ENCODE results near the gene ATP10A.
"Not testable (repeated sequence)": the region's sequence is repeated elsewhere in the genome, so short reads cannot be mapped to it uniquely, and the experiment has no call there.

Gene ATP10A

DNA sequence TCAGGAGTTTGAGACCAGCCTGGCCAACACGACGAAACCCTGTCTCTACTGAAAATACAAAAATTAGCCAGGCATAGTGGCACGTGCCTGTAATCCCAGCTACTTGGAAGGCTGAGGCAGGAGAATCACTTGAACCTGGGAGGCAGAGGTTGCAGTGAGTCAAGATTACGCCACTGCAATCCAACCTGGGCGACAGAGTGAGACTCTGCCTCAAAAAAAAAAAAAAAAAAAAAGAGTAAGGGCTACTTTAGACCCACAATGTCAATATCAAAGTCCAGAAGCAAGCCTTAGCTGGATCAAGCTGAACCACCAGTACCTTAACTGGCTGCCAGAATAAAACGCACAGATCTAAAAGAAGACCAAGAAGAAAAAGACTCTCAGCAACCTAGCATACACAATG is 17.8 kb upstream of the ATP10A start:
- not testable (repeated sequence) for H3K27me3 ChIP-seq (ENCODE audit: control insufficient read depth, insufficient read depth, low read length); H3K36me3 ChIP-seq (ENCODE audit: control insufficient read depth, insufficient read depth, low read length); H3K9me3 ChIP-seq (ENCODE audit: control insufficient read depth, low read length); H3K4me1 ChIP-seq (ENCODE audit: control insufficient read depth, insufficient read depth, low read length); H3K4me3 ChIP-seq (ENCODE audit: low read length); H3K9ac ChIP-seq (ENCODE audit: low read length)

DNA sequence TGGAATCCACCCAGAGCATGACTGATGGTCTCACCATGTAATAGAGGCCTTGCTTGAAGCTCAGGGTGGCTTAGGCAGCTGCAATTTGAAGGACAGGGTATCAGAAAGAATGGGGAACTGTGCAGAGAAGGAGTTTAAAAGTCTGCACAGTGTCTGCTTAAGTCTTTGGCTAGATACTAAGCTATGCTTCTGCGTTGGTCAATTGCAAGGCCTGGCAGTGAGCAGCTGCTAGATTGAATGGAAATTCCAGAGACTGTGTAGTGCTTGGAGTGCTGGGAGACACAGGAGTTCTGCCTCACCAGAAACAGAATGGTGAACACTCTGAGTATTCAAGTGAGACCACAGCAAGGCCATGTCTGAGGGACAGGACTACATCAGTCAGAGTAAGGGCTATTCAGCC is 17.3 kb upstream of the ATP10A start:
- no peaks in the 10 kb centered on the region for H3K9me3 ChIP-seq (ENCODE audit: control insufficient read depth, low read length)
- H3K4me1 ChIP-seq (ENCODE audit: control insufficient read depth, insufficient read depth, low read length) = peaks cover 8% of the 10 kb centered on the region
- no peak overlapping the region for H3K4me3 ChIP-seq (ENCODE audit: low read length)
- no peak overlapping the region for H3K9ac ChIP-seq (ENCODE audit: low read length)
- no peaks in the 10 kb centered on the region for H3K27me3 ChIP-seq (ENCODE audit: control insufficient read depth, insufficient read depth, low read length)
- H3K36me3 ChIP-seq (ENCODE audit: control insufficient read depth, insufficient read depth, low read length) = no peaks in the 10 kb centered on the region

DNA sequence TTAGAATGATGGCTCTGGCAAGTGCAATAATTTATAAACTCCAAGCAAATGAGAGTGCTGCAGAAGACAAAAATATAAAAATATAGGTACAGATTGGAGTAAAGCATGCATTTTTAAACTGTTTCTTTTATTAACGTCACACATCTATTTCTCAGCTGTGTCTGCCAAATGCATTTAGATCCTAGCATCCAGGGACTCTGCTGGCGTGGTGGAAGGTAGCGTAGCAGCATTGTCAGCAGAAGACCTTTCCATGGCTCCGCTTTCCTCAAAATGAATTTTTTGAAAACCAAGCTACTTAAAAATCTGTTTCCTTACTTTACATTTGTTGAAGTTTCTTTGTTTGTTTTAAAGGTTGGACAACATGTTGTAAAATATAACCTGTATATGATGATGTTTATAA is 16.3 kb upstream of the ATP10A start:
- Histone ChIP-seq H3K4me1 (ENCODE audit: control insufficient read depth, insufficient read depth, low read length) (peaks cover 8% of the 10 kb centered on the region), H3K4me3 (ENCODE audit: low read length) (no peak overlapping the region), H3K9me3 (ENCODE audit: control insufficient read depth, low read length) (no peaks in the 10 kb centered on the region), H3K27me3 (ENCODE audit: control insufficient read depth, insufficient read depth, low read length) (no peaks in the 10 kb centered on the region), H3K36me3 (ENCODE audit: control insufficient read depth, insufficient read depth, low read length) (no peaks in the 10 kb centered on the region), H3K9ac (ENCODE audit: low read length) (no peak overlapping the region)

DNA sequence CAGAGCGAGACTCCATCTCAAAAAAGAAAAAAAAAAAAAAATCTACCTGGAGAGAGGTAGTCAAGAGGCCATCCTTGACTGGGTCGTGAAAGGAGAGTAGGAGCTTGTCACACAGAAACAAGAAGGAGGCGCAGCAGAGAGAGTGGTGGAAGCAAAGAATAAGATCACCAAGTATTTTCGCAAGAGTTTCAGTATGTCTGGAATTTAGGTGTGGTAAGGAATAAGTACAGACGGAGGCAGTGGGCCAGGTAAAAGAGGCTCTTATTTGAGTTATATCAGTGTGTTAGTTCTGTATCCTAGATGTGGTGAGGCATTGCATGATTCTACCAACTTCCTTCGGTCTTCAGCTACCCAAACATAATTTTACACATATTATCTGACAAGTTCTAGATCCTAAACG is 14.6 kb upstream of the ATP10A start:
- no peaks in the 10 kb centered on the region for H3K27me3 ChIP-seq (ENCODE audit: control insufficient read depth, insufficient read depth, low read length)

DNA sequence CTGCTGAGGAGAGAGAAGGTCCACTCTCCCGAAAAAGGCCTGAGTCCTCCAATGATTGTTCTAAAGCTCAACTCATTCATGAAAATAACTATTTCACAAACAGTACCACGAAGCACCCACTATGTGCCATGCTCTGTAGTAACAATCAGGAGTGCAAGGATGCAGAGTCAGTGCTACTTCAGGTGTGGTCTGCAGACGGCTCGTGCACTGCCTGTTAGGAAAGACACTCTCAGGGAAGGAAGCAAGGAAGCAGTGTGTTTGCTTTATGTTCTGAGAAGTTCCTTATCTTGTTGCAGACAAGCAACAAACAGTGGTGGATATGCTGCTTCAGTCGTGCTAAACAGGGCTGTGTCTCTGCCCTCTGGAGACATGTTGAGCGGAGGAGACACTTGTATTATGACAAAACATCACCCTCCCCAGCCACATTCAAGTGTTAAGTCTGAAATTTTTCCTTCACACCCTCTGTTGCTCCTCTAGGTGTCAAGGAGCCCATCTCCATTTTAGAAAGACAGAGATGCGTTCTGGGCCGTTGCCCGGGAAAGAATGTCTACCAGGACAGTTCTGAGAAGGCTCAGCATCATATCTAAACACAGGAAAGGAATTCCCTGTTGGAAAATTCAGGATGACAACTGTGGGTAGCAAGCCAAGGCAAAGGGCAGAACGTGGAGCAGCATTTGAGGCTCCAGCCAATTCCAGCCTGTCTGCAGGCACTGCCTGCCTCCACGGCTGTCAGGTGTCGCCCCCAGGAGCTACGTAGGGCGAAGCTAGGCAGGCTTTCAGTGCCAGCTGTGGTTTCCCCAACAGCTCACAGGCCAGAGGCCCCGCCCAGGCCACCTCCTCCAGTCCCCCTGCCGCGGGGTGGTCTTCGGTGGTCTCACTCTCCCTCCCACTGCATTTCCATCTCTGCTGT is 13.4 kb upstream of the ATP10A start:
- Histone ChIP-seq H3K9ac (ENCODE audit: low read length) (no peak overlapping the region), H3K4me1 (ENCODE audit: control insufficient read depth, insufficient read depth, low read length) (no peaks in the 10 kb centered on the region), H3K4me3 (ENCODE audit: low read length) (no peak overlapping the region), H3K27me3 (ENCODE audit: control insufficient read depth, insufficient read depth, low read length) (no peaks in the 10 kb centered on the region), H3K9me3 (ENCODE audit: control insufficient read depth, low read length) (no peaks in the 10 kb centered on the region), H3K36me3 (ENCODE audit: control insufficient read depth, insufficient read depth, low read length) (no peaks in the 10 kb centered on the region)

More for the DNA sequence above, 14.6 kb upstream of the ATP10A start:
- H3K9me3 ChIP-seq (ENCODE audit: control insufficient read depth, low read length) = no peaks in the 10 kb centered on the region
- no peaks in the 10 kb centered on the region for H3K36me3 ChIP-seq (ENCODE audit: control insufficient read depth, insufficient read depth, low read length)
- H3K9ac ChIP-seq (ENCODE audit: low read length) = no peak overlapping the region
- H3K4me3 ChIP-seq (ENCODE audit: low read length) = no peak overlapping the region
- H3K4me1 ChIP-seq (ENCODE audit: control insufficient read depth, insufficient read depth, low read length) = no peaks in the 10 kb centered on the region

DNA sequence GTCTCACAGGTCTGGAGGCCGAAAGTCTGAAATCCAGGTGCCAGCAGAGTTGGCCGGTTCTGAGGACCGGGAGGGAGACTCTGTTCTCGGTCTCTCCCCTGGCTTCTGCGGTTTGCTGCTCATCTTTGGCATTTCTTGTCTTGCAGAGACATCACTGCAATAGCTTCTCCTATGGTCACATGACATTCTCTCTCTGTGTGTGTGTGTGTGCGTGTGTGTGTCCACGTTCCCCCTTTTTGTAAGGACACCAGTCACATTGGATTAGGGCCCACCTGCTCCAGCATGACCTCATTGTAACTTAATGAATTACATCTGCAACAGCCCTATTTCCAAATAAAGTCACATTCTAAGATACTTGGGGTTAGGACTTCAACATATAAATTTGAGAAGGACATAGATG is 12.4 kb upstream of the ATP10A start:
- H3K4me3 ChIP-seq (ENCODE audit: low read length) = no peak overlapping the region

DNA sequence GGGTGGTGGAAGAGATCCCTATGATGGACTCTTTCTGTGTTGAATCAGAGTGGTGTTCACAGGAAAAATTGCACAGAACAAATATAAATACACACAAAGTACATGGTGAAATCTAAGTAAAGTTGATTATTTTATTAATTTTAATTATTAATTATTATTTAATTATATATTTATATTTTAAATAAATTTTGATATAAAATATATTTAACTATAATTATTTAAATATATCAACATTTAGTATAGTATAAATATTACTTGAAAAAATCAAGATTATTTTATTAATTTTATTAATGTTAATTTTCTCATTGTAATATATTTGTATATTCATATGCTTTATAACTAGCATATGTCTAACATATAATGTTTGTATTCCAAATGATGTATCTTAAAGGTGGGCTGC is 11.3 kb upstream of the ATP10A start:
- Histone ChIP-seq H3K9ac (ENCODE audit: low read length) (no peak overlapping the region), H3K4me3 (ENCODE audit: low read length) (no peak overlapping the region), H3K27me3 (ENCODE audit: control insufficient read depth, insufficient read depth, low read length) (no peaks in the 10 kb centered on the region), H3K36me3 (ENCODE audit: control insufficient read depth, insufficient read depth, low read length) (no peaks in the 10 kb centered on the region), H3K4me1 (ENCODE audit: control insufficient read depth, insufficient read depth, low read length) (no peaks in the 10 kb centered on the region), H3K9me3 (ENCODE audit: control insufficient read depth, low read length) (no peaks in the 10 kb centered on the region)

More for the DNA sequence above, 12.4 kb upstream of the ATP10A start:
- Histone ChIP-seq H3K9me3 (ENCODE audit: control insufficient read depth, low read length) (no peaks in the 10 kb centered on the region), H3K36me3 (ENCODE audit: control insufficient read depth, insufficient read depth, low read length) (no peaks in the 10 kb centered on the region), H3K27me3 (ENCODE audit: control insufficient read depth, insufficient read depth, low read length) (no peaks in the 10 kb centered on the region), H3K9ac (ENCODE audit: low read length) (no peak overlapping the region), H3K4me1 (ENCODE audit: control insufficient read depth, insufficient read depth, low read length) (no peaks in the 10 kb centered on the region)

DNA sequence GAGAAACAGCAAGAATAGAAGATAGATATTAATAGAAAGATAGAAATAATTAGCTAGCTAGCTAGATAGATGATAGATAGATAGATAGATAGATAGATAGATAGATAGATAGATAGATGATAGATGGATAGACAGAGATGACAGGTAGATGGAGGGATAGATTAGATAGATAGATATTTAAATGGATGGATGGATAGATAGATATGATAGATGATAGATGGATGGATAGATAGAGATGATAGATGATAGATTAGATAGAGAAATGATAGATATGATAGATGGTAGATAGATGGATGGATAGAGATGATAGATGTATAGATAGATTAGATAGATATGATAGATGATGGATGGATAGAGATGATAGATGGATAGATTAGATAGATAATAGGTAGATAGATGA is 8.3 kb upstream of the ATP10A start:
- Histone ChIP-seq H3K9ac (ENCODE audit: low read length) (no peak overlapping the region), H3K36me3 (ENCODE audit: control insufficient read depth, insufficient read depth, low read length) (no peaks in the 10 kb centered on the region), H3K27me3 (ENCODE audit: control insufficient read depth, insufficient read depth, low read length) (no peaks in the 10 kb centered on the region), H3K4me3 (ENCODE audit: low read length) (no peak overlapping the region), H3K9me3 (ENCODE audit: control insufficient read depth, low read length) (no peaks in the 10 kb centered on the region), H3K4me1 (ENCODE audit: control insufficient read depth, insufficient read depth, low read length) (no peaks in the 10 kb centered on the region)

DNA sequence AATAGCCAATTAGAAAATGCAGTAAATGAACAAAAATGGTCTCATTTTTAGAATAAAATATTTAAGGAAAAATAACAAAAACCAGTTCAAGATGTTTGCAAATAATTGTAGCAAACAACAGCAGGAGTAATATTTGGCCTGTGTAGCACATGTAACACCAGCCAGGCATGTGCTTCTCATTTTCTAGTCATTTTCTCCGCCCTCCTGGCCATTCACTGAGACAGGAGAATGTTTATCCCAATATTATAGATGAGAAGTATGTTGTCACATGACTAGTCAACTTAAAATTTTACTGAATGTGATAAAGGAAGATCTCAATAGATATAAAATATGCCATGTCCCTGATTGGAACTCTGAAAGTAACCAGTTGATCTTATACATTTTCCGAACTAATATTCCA is 7.8 kb upstream of the ATP10A start:
- Histone ChIP-seq H3K4me3 (ENCODE audit: low read length) (no peak overlapping the region), H3K9ac (ENCODE audit: low read length) (no peak overlapping the region), H3K9me3 (ENCODE audit: control insufficient read depth, low read length) (no peaks in the 10 kb centered on the region), H3K36me3 (ENCODE audit: control insufficient read depth, insufficient read depth, low read length) (no peaks in the 10 kb centered on the region), H3K4me1 (ENCODE audit: control insufficient read depth, insufficient read depth, low read length) (no peaks in the 10 kb centered on the region), H3K27me3 (ENCODE audit: control insufficient read depth, insufficient read depth, low read length) (no peaks in the 10 kb centered on the region)

DNA sequence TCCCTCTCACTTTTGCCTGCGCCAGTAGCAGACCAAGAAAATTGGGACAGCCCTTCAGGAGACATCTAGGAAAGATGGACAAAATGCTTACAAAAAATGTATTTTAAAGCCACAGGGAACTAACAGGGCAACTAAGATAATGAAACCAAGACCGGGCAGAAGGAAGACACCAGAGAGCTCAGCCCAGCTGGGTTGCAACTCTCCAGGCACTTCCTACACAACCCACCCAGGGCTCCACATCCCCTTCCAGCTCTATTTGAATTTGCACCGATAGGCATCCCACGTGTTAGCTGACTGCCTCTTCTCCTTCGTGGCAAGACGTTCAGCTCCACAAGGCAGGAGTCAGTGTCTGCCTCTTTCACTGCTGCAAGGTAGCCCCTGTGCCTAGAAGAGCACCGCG is 6.6 kb upstream of the ATP10A start:
- no peak overlapping the region for H3K4me3 ChIP-seq (ENCODE audit: low read length)
- H3K9ac ChIP-seq (ENCODE audit: low read length) = no peak overlapping the region
- no peaks in the 10 kb centered on the region for H3K27me3 ChIP-seq (ENCODE audit: control insufficient read depth, insufficient read depth, low read length)
- no peaks in the 10 kb centered on the region for H3K4me1 ChIP-seq (ENCODE audit: control insufficient read depth, insufficient read depth, low read length)
- H3K36me3 ChIP-seq (ENCODE audit: control insufficient read depth, insufficient read depth, low read length) = no peaks in the 10 kb centered on the region
- H3K9me3 ChIP-seq (ENCODE audit: control insufficient read depth, low read length) = no peaks in the 10 kb centered on the region

DNA sequence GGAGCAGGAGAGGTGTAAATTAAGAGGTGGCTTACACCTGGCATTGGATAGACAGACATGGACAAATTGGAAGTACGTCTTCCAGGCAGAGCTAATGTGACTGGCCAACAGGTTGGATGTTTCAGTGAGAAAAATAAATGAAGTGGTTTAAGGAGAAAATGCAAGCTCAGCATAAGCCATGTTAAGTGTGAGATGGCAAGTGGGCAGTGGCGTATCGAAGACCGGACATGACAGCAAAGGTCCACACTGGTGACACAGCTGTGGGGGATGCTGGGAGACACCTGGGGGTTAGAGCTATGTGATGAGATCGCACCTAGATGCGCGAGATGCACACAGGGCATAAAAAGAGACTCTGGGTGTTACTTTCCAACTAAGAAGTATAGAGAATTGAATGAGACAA is 3.7 kb upstream of the ATP10A start:
- Histone ChIP-seq H3K9ac (ENCODE audit: low read length) (no peak overlapping the region), H3K4me3 (ENCODE audit: low read length) (no peak overlapping the region), H3K27me3 (ENCODE audit: control insufficient read depth, insufficient read depth, low read length) (peaks cover 13% of the 10 kb centered on the region), H3K36me3 (ENCODE audit: control insufficient read depth, insufficient read depth, low read length) (no peaks in the 10 kb centered on the region), H3K9me3 (ENCODE audit: control insufficient read depth, low read length) (no peaks in the 10 kb centered on the region), H3K4me1 (ENCODE audit: control insufficient read depth, insufficient read depth, low read length) (peaks cover 2% of the 10 kb centered on the region)

DNA sequence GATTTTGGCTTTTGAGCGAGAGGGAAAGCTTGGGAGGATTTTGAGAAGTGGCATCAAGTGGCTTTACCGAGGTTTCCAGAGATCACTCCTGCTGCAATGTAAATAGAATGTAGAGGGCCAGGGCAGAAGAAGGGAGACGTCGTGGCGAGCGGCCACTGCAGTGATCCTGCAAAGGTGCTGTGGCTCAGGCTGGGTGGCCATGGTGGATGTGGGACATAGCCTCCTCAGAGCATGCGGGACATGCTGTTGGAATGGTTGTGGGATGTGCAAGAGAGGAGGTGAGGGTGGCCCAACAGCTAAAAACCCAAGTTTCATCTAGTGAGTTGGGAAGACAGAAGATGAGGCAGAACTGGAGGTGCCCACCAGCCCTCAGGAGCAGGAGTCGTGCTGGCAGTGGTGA is 3.1 kb upstream of the ATP10A start:
- no peak overlapping the region for H3K4me3 ChIP-seq (ENCODE audit: low read length)
- peaks cover 14% of the 10 kb centered on the region for H3K27me3 ChIP-seq (ENCODE audit: control insufficient read depth, insufficient read depth, low read length)
- no peak overlapping the region for H3K9ac ChIP-seq (ENCODE audit: low read length)
- H3K9me3 ChIP-seq (ENCODE audit: control insufficient read depth, low read length) = no peaks in the 10 kb centered on the region
- H3K4me1 ChIP-seq (ENCODE audit: control insufficient read depth, insufficient read depth, low read length) = peaks cover 6% of the 10 kb centered on the region
- no peaks in the 10 kb centered on the region for H3K36me3 ChIP-seq (ENCODE audit: control insufficient read depth, insufficient read depth, low read length)

DNA sequence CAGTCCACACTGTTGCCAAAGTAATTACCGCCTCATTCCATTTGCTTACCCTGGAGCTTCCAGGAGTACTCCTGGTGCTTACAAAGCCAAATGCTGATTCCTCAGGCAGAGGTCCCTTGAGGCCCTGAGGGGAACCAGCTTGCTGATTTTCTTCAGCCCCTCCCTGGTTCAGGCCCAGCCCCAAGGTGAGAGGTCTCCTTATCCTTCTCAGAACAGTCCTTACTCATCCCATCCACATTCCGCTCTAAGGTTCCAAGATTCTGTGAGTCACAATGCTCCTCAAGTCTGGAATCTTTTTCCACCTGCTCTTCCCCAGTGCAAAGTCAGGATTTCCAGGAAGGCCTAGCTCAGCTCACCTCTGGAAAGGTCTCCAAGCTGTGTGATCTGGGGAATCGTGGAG is 1.8 kb upstream of the ATP10A start:
- peaks cover 16% of the 10 kb centered on the region for H3K4me1 ChIP-seq (ENCODE audit: control insufficient read depth, insufficient read depth, low read length)
- no peak overlapping the region for H3K4me3 ChIP-seq (ENCODE audit: low read length)
- H3K36me3 ChIP-seq (ENCODE audit: control insufficient read depth, insufficient read depth, low read length) = no peaks in the 10 kb centered on the region
- no peak overlapping the region for H3K9ac ChIP-seq (ENCODE audit: low read length)
- peaks cover 14% of the 10 kb centered on the region for H3K27me3 ChIP-seq (ENCODE audit: control insufficient read depth, insufficient read depth, low read length)
- H3K9me3 ChIP-seq (ENCODE audit: control insufficient read depth, low read length) = no peaks in the 10 kb centered on the region

All from mucosa of stomach (tissue), 1 donor.